ENCODE data around the gene GRID1.

Gene GRID1

DNA sequence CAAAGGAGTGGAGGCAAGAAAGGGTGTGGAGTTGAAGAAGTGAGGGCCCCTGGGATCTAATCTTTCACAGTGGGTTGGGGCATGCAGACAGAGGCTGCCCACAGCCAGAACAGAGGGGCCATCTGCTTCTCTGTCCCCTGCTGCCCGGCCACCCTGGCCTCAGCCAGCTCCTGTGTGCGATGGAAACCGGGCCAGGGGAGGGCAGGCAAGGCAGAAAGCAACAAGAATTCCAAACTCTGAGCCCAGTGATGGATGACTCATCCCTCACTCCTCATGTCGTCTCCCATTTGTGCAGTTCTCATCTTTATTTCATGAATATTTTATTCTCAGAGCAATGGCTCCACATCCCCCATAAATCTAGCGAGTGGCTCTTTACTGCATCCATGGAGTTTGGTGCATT lies 757.1 kb downstream of the GRID1 start:
- H3K9me3 ChIP-seq (ENCODE audit: low read length): no peaks in the 10 kb centered on the region
- no peak overlapping the region for H3K4me2 ChIP-seq (ENCODE audit: low read length)
- H3K79me2 ChIP-seq (ENCODE audit: insufficient read depth, low read length): no peaks in the 10 kb centered on the region
- no peak overlapping the region for H3K27ac ChIP-seq (ENCODE audit: low read depth, low read length, poor library complexity, severe bottlenecking)
- no peak overlapping the region for H3K9ac ChIP-seq (ENCODE audit: low read length)
- H3K4me3 ChIP-seq (ENCODE audit: low read depth, low read length, poor library complexity, severe bottlenecking): no peak overlapping the region
- TF ChIP-seq EZH2 (IDR thresholded peaks at IDR 0.05; ENCODE audit: borderline replicate concordance, low read length): no peak
- TF ChIP-seq, protein P1, sequence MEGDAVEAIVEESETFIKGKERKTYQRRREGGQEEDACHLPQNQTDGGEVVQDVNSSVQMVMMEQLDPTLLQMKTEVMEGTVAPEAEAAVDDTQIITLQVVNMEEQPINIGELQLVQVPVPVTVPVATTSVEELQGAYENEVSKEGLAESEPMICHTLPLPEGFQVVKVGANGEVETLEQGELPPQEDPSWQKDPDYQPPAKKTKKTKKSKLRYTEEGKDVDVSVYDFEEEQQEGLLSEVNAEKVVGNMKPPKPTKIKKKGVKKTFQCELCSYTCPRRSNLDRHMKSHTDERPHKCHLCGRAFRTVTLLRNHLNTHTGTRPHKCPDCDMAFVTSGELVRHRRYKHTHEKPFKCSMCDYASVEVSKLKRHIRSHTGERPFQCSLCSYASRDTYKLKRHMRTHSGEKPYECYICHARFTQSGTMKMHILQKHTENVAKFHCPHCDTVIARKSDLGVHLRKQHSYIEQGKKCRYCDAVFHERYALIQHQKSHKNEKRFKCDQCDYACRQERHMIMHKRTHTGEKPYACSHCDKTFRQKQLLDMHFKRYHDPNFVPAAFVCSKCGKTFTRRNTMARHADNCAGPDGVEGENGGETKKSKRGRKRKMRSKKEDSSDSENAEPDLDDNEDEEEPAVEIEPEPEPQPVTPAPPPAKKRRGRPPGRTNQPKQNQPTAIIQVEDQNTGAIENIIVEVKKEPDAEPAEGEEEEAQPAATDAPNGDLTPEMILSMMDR (IDR thresholded peaks at IDR 0.05; ENCODE audit: low read length): no peak
- H4K20me1 ChIP-seq (ENCODE audit: insufficient read depth, low read length): no peaks in the 10 kb centered on the region
- no peak overlapping the region for H2AFZ ChIP-seq (ENCODE audit: low read length)
- no peaks in the 10 kb centered on the region for H3K36me3 ChIP-seq (ENCODE audit: insufficient read depth, low read length)
- no peaks in the 10 kb centered on the region for H3F3A ChIP-seq (ENCODE audit: insufficient read depth, low read length)
- no peaks in the 10 kb centered on the region for H3K27me3 ChIP-seq (ENCODE audit: insufficient read depth, low read length)
- no peaks in the 10 kb centered on the region for H3K9me2 ChIP-seq (ENCODE audit: low read depth, low read length)
- H3K4me1 ChIP-seq (ENCODE audit: insufficient read depth, low read length, severe bottlenecking): no peaks in the 10 kb centered on the region

DNA sequence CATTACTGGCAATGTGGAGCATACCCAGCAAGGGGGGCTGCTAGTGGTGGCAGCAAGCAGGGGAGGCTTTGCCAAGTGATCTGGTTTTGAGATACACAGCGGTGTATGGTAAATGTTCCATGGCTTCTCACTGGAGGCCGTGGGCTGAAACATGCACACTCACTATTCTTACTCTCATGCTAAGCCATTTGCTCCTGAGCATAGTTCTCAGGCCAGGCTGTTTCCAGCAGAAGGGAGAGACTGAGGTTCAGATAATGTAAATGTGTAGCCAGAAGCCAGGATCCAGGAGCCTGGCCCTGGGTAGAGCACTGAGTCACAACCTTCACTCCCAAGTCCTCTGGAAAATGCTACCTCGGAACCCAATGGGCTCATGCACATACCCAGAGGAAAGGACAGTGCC lies 757.9 kb downstream of the GRID1 start:
- Histone ChIP-seq H3K36me3 (ENCODE audit: insufficient read depth, low read length) (no peaks in the 10 kb centered on the region), H3K9me3 (ENCODE audit: low read length) (no peaks in the 10 kb centered on the region), H2AFZ (ENCODE audit: low read length) (no peak overlapping the region), H4K20me1 (ENCODE audit: insufficient read depth, low read length) (no peaks in the 10 kb centered on the region), H3K4me3 (ENCODE audit: low read depth, low read length, poor library complexity, severe bottlenecking) (no peak overlapping the region), H3K4me1 (ENCODE audit: insufficient read depth, low read length, severe bottlenecking) (no peaks in the 10 kb centered on the region), H3K9ac (ENCODE audit: low read length) (no peak overlapping the region), H3K79me2 (ENCODE audit: insufficient read depth, low read length) (no peaks in the 10 kb centered on the region), H3K9me2 (ENCODE audit: low read depth, low read length) (no peaks in the 10 kb centered on the region), H3K27ac (ENCODE audit: low read depth, low read length, poor library complexity, severe bottlenecking) (no peak overlapping the region), H3F3A (ENCODE audit: insufficient read depth, low read length) (no peaks in the 10 kb centered on the region), H3K4me2 (ENCODE audit: low read length) (no peak overlapping the region), H3K27me3 (ENCODE audit: insufficient read depth, low read length) (no peaks in the 10 kb centered on the region)
- no peak for TF ChIP-seq EZH2 (IDR thresholded peaks at IDR 0.05; ENCODE audit: borderline replicate concordance, low read length)
- TF ChIP-seq, protein P1 (IDR thresholded peaks at IDR 0.05; ENCODE audit: low read length): no peak

DNA sequence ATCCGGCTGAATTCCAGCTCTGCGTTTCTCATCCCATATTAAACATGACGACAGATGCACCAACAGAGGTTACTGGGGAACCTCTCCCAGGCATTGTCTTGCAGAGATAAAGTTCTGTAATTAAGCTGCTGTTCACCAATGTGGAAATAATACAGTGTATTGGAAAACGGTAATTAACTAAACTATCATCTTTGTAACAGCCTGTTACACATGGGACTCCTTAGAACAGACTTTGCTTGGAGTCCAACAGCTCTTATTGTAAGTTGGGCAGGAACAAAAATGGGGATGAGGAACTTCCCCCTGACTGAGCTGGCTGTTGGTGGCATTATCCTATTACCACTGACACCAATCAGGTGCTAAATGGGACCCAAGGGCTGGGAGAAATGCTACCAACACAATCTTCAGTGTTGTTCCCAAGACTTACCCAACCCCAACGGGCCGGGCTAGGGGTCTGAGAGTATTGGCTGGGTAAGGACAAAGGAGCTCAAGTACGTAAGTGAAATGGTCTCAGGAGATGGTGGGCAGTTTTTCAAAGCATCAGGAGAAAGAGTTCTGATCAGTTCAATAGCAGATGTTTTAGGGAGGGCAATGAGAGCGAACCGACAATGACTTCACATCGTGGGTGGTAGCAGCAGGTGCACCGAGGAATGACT lies 759.4 kb downstream of the GRID1 start:
- Histone ChIP-seq H3F3A (ENCODE audit: insufficient read depth, low read length) (no peaks in the 10 kb centered on the region), H3K9me3 (ENCODE audit: low read length) (no peaks in the 10 kb centered on the region)
- TF ChIP-seq EZH2 (IDR thresholded peaks at IDR 0.05; ENCODE audit: borderline replicate concordance, low read length): no peak
- TF ChIP-seq, protein P1 (IDR thresholded peaks at IDR 0.05; ENCODE audit: low read length): no peak

More for the DNA sequence above, 759.4 kb downstream of the GRID1 start:
- Histone ChIP-seq H3K4me2 (ENCODE audit: low read length) (no peak overlapping the region), H3K4me3 (ENCODE audit: low read depth, low read length, poor library complexity, severe bottlenecking) (no peak overlapping the region), H3K79me2 (ENCODE audit: insufficient read depth, low read length) (no peaks in the 10 kb centered on the region), H2AFZ (ENCODE audit: low read length) (no peak overlapping the region), H3K4me1 (ENCODE audit: insufficient read depth, low read length, severe bottlenecking) (no peaks in the 10 kb centered on the region), H3K9ac (ENCODE audit: low read length) (no peak overlapping the region), H3K27ac (ENCODE audit: low read depth, low read length, poor library complexity, severe bottlenecking) (no peak overlapping the region), H3K9me2 (ENCODE audit: low read depth, low read length) (no peaks in the 10 kb centered on the region), H3K36me3 (ENCODE audit: insufficient read depth, low read length) (no peaks in the 10 kb centered on the region), H3K27me3 (ENCODE audit: insufficient read depth, low read length) (no peaks in the 10 kb centered on the region), H4K20me1 (ENCODE audit: insufficient read depth, low read length) (no peaks in the 10 kb centered on the region)
